Testis (tissue), 3 donors: Measurements from ENCODE around the gene SAMD4B. TPM values are rescaled to one million over a fixed set of nuclear protein-coding genes. Genes with fewer than 3 reads are reported as not detected.

ENCODE experiments used
- DNase-seq: peaks from one replicate; pipeline ENCODE4 v3.0.0-alpha.2; 2019
- H3K27ac ChIP-seq, 2 donors: fragments of 200-600 bp; sonication (generic); one replicate each; pipeline ENCODE4 v1.5.1; 2019
- H3K27me3 ChIP-seq: fragments of 200-600 bp; sonication (generic); one replicate; pipeline ENCODE4 v1.5.1; 2019
- H3K36me3 ChIP-seq: fragments of 200-600 bp; sonication (generic); one replicate; pipeline ENCODE4 v1.5.1; 2017; ENCODE audit warnings: low read depth; ENCODE audit errors: missing control alignments
- H3K4me1 ChIP-seq: fragments of 200-600 bp; sonication (generic); one replicate; pipeline ENCODE4 v1.5.1; 2019
- H3K4me3 ChIP-seq, 2 donors: fragments of 200-600 bp; sonication (generic); one replicate each; pipeline ENCODE4 v1.5.1; 2017 to 2019
- H3K9me3 ChIP-seq: fragments of 200-600 bp; sonication (generic); one replicate; pipeline ENCODE4 v1.5.1; 2017
- CTCF ChIP-seq, 3 experiments: fragments of 450-650 bp in 2 of 3; fragments of 200-600 bp in 1 of 3; sonication (generic) in 1 of 3; IDR thresholded peaks; one replicate each; pipeline ENCODE4 v1.5.1; 2016 to 2019; ENCODE audit warnings: antibody characterized with exemption in 3 of 3, mild to moderate bottlenecking in 2 of 3, moderate library complexity in 1 of 3
- POLR2A ChIP-seq: fragments of 450-650 bp; IDR thresholded peaks from one replicate; pipeline ENCODE4 v1.6.1; 2017; ENCODE audit warnings: antibody characterized with exemption, mild to moderate bottlenecking, moderate library complexity
- WGBS, 2 donors: methylation state at CpG; one replicate each; pipeline ENCODE4 v1.1.5; 2018; 5-methylcytosine and 5-hydroxymethylcytosine counted together
- intact Hi-C: fragments of 100-400 bp; cut with DNase I; formaldehyde crosslinking; loops from one replicate; pipeline ENCODE4 v1.15.1; 2023; ENCODE audit warnings: low total_unique reads
- microRNA-seq, 2 donors: library from miRNA; unstranded; fragments of <30 nt; microRNA quantifications; one replicate each; pipeline ENCODE4, GENCODE V29; 2016; ENCODE audit warnings: borderline number of aligned reads in 2 of 2, borderline replicate concordance in 1 of 2
- polyA plus RNA-seq: library from polyadenylated mRNA; stranded (reverse); fragments of 350-450 nt; fragmentation: Illumina TruSeq; extraction: RNeasy Lipid Tissue Mini Kit (QIAGEN cat#74804); gene quantifications from one replicate; pipeline ENCODE4 v1.2.3, GENCODE V29; 2014; ENCODE audit warnings: low read depth, low replicate concordance; ENCODE audit not compliant: insufficient read depth
- small RNA-seq, 2 donors: library from RNA; depleted of rRNA; stranded (forward); fragments of <200 nt; gene quantifications; one replicate each; pipeline ENCODE3, GENCODE V24; 2016
- total RNA-seq, 2 donors: library from RNA; depleted of rRNA; stranded (reverse); fragments of >200 nt; gene quantifications; one replicate each; pipeline ENCODE4 v1.2.3, GENCODE V29; 2016

SAMD4B gene
- total and polyA plus RNA-seq, 3 donors from 2014 or later = 159 to 276 (median 228) TPM

- no peaks in the 10 kb centered on the region for H3K9me3 ChIP-seq
- H3K27me3 ChIP-seq = no peaks in the 10 kb centered on the region
- no peaks in the 10 kb centered on the region for H3K36me3 ChIP-seq
- peaks cover 36% of the 10 kb centered on the region for H3K4me1 ChIP-seq
- DNase-seq = no peak
- 95 to 96% methylated on average over 8 of the region's 8 CpGs for WGBS, 2 donors
- H3K4me3 ChIP-seq = no peak overlapping the region
- no peak overlapping the region for H3K27ac ChIP-seq
- intact Hi-C loops = no loop called here
- TF ChIP-seq POLR2A (no peak), CTCF (IDR thresholded peaks at IDR 0.05) (no peak)
Measured at GRCh38 chr19:39432677-39433025, 90.4 kb downstream of the SAMD4B start.

DNA sequence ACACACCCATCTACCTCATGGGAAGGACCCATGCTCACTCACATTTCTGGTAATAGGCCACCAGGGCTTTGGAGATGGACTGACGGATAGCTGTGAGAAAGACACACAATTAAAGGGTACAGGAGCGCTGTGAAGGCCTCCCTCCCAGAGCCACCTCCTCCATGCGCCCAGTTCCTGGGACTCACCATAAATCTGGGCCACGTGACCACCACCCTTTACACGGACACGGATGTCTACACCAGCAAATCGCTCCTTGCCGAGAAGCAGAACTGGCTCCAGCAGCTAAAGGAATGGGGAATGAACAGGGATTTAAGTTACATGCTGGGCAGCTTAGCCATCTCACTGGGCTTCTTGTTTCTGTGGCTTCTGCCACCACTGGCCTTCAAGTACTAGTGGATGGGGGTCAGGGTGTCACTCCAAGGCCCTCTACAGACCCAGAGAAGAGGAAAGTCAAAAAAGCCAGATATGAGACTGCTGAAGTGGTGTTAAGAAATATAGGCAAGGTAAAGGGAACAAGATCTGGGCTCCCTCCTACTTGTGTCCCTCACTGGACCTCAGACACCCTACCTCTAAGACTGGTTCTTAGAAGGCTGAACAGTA lies 91.4 kb downstream of the SAMD4B start:
- DNase-seq = no peak
- Histone ChIP-seq H3K27ac (no peak overlapping the region), H3K9me3 (no peaks in the 10 kb centered on the region), H3K27me3 (no peaks in the 10 kb centered on the region), H3K4me1 (peaks cover 28% of the 10 kb centered on the region), H3K4me3 (no peak overlapping the region), H3K36me3 (no peaks in the 10 kb centered on the region)
- TF ChIP-seq POLR2A (no peak), CTCF (IDR thresholded peaks at IDR 0.05) (no peak)
- WGBS, 2 donors = 91 to 92% methylated on average over 7 to 8 of the region's 8 CpGs
- intact Hi-C loops = no loop called here

GRCh38 chr19:39434123-39435076 lies 92.2 kb downstream of the SAMD4B start:
- TF ChIP-seq POLR2A (no peak), CTCF (IDR thresholded peaks at IDR 0.05) (no peak)
- peak overlapping the region in 1 of 2 donors; percentile 98 for H3K4me3 ChIP-seq
- peaks cover 20% of the 10 kb centered on the region for H3K4me1 ChIP-seq
- 33 to 34% methylated on average over 10 of the region's 10 CpGs for WGBS, 2 donors
- DNase-seq = no peak
- peak overlapping the region in 1 of 2 donors; percentile 82 for H3K27ac ChIP-seq
- no peaks in the 10 kb centered on the region for H3K27me3 ChIP-seq
- intact Hi-C loops = no loop called here
- H3K36me3 ChIP-seq = no peaks in the 10 kb centered on the region
- H3K9me3 ChIP-seq = no peaks in the 10 kb centered on the region

Small RNA genes within 50 kb of the gene (microRNA-seq; reads per million reads assigned to microRNA genes)
- 0 to 0.70 reads per million in 2 donors for gene MIR4530

Small RNA genes within 50 kb of the gene (small RNA-seq; reads per million reads assigned to genes)
- gene AC011445.2 = 0 reads per million in 2 donors
- gene MIR4530 = 0 reads per million in 2 donors
- gene RN7SL566P = 0 reads per million in 2 donors

Other genes with a start within 250 kb of the SAMD4B start
- 10 to 100 TPM; 84.3 to 88.3 TPM for gene PAK4, start 216.6 kb upstream of the SAMD4B start, total RNA-seq
- 61.0 TPM for gene PAK4, start 216.6 kb upstream of the SAMD4B start, polyA plus RNA-seq
- 1 to 10 TPM; 1.1 to 1.3 TPM for gene NCCRP1, start 145.5 kb upstream of the SAMD4B start, total RNA-seq
- 0.73 TPM for gene NCCRP1, start 145.5 kb upstream of the SAMD4B start, polyA plus RNA-seq
- gene SYCN, start 138.2 kb upstream of the SAMD4B start, total RNA-seq = 100 to 1,000 TPM in 1 of 2 donors, 10 to 100 TPM in 1; 98.0 to 192 TPM
- 36.5 TPM for gene SYCN, start 138.2 kb upstream of the SAMD4B start, polyA plus RNA-seq
- not detected for gene IFNL3, start 97.4 kb upstream of the SAMD4B start, total RNA-seq
- gene IFNL3, start 97.4 kb upstream of the SAMD4B start, polyA plus RNA-seq = not detected
- gene IFNL4, start 93.6 kb upstream of the SAMD4B start, total RNA-seq = not detected
- not detected for gene IFNL4, start 93.6 kb upstream of the SAMD4B start, polyA plus RNA-seq
- under 1 TPM in 1 of 2 donors, not detected in 1; 0.43 TPM for gene IFNL2, start 74.0 kb upstream of the SAMD4B start, total RNA-seq
- not detected for gene IFNL2, start 74.0 kb upstream of the SAMD4B start, polyA plus RNA-seq
- gene IFNL1, start 46.0 kb upstream of the SAMD4B start, total RNA-seq = not detected
- gene IFNL1, start 46.0 kb upstream of the SAMD4B start, polyA plus RNA-seq = not detected
- gene LRFN1, start 21.6 kb upstream of the SAMD4B start, total RNA-seq = 1 to 10 TPM; 3.5 to 4.0 TPM
- 1.4 TPM for gene LRFN1, start 21.6 kb upstream of the SAMD4B start, polyA plus RNA-seq
- 1 to 10 TPM; 2.4 to 3.7 TPM for gene GMFG, start 6.4 kb upstream of the SAMD4B start, total RNA-seq
- 19.5 TPM for gene GMFG, start 6.4 kb upstream of the SAMD4B start, polyA plus RNA-seq
- 10 to 100 TPM; 70.7 to 74.6 TPM for gene PAF1, start 48.7 kb downstream of the SAMD4B start, total RNA-seq
- 154 TPM for gene PAF1, start 48.7 kb downstream of the SAMD4B start, polyA plus RNA-seq
- 10 to 100 TPM; 46.1 to 53.5 TPM for gene MED29, start 49.0 kb downstream of the SAMD4B start, total RNA-seq
- 38.9 TPM for gene MED29, start 49.0 kb downstream of the SAMD4B start, polyA plus RNA-seq
- gene ZFP36, start 64.4 kb downstream of the SAMD4B start, total RNA-seq = 10 to 100 TPM; 46.4 to 90.9 TPM
- 77.7 TPM for gene ZFP36, start 64.4 kb downstream of the SAMD4B start, polyA plus RNA-seq
- 10 to 100 TPM; 22.6 to 32.8 TPM for gene PLEKHG2, start 70.2 kb downstream of the SAMD4B start, total RNA-seq
- 29.2 TPM for gene PLEKHG2, start 70.2 kb downstream of the SAMD4B start, polyA plus RNA-seq
- gene RPS16, start 93.5 kb downstream of the SAMD4B start, total RNA-seq = 1,000 to 10,000 TPM in 1 of 2 donors, 100 to 1,000 TPM in 1; 628 to 1,122 TPM
- gene RPS16, start 93.5 kb downstream of the SAMD4B start, polyA plus RNA-seq = 1,146 TPM
- gene SUPT5H, start 103.2 kb downstream of the SAMD4B start, total RNA-seq = 100 to 1,000 TPM; 363 to 366 TPM
- gene SUPT5H, start 103.2 kb downstream of the SAMD4B start, polyA plus RNA-seq = 359 TPM
- 10 to 100 TPM; 80.6 to 96.1 TPM for gene TIMM50, start 138.4 kb downstream of the SAMD4B start, total RNA-seq
- gene TIMM50, start 138.4 kb downstream of the SAMD4B start, polyA plus RNA-seq = 130 TPM
- gene DLL3, start 156.5 kb downstream of the SAMD4B start, total RNA-seq = 1 to 10 TPM; 4.5 to 6.5 TPM
- 1.6 TPM for gene DLL3, start 156.5 kb downstream of the SAMD4B start, polyA plus RNA-seq
- 10 to 100 TPM in 1 of 2 donors, 1 to 10 TPM in 1; 2.5 to 10.8 TPM for gene SELENOV, start 172.7 kb downstream of the SAMD4B start, total RNA-seq
- gene SELENOV, start 172.7 kb downstream of the SAMD4B start, polyA plus RNA-seq = 19.7 TPM
- gene EID2B, start 190.4 kb downstream of the SAMD4B start, total RNA-seq = 10 to 100 TPM in 1 of 2 donors, 1 to 10 TPM in 1; 9.2 to 12.2 TPM
- 6.6 TPM for gene EID2B, start 190.4 kb downstream of the SAMD4B start, polyA plus RNA-seq
- 10 to 100 TPM; 23.9 to 26.7 TPM for gene EID2, start 197.7 kb downstream of the SAMD4B start, total RNA-seq
- gene EID2, start 197.7 kb downstream of the SAMD4B start, polyA plus RNA-seq = 15.0 TPM